Left colon (tissue), 2 donors: ENCODE results near the gene TTC3. TPM values are rescaled to one million over a fixed set of nuclear protein-coding genes. Genes with fewer than 3 reads are reported as not detected.
A peak's percentile ranks its signal among the peaks of the same experiment; 100 is the strongest.

ENCODE experiments used
- ATAC-seq: fragments of 200-7000 bp; cut with Tn5 transposase; one replicate; pipeline ENCODE4 v1.9.1; 2020; ENCODE audit warnings: mild to moderate bottlenecking, moderate library complexity
- DNase-seq, 2 donors: peaks; one replicate each; pipeline ENCODE4 v3.0.0-alpha.2; 2020
- intact Hi-C, 2 donors: fragments of 100-400 bp; cut with DNase I in 1 of 2; cut with micrococcal nuclease in 1 of 2; formaldehyde crosslinking; loops; one replicate each; pipeline versions ENCODE4 v1.11.2 to v1.14.0; 2022; cut with DNase I, micrococcal nuclease
- total RNA-seq, 2 donors: library from RNA; stranded (reverse); fragmentation: NEBNext Ultra II Directional; extraction: Animal tissue kit (Norgen Biotek cat#: 25700); gene quantifications; one replicate each; pipeline ENCODE4 v1.2.1, GENCODE V29; 2021
- donor health status: DM: no; HTN: no; CAD: no.
- donor health status: DM: yes; HTN: yes; CAD: no.

TTC3 gene
- total RNA-seq, 2 donors from 2014 or later: 99.8 to 106 TPM

DNA sequence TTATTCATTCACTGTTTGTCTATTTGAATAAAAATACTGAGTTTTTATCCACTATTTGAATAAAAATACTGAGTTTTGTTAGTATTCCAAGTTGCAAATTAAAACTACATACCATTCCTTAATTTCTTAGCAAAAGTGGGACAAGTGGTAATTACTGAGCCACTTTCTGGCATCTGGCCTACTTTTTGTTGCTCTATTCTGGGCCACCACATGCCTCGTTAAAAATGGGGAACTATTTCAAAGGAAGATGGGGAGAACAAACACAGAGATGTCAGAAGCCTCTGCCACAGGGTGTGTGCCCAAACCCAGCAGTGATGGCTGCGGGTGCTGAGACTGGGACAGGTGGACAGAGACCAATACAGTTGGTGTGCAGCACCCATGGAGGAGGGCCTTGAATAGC, 14.8 kb upstream of the TTC3 start:
- intact Hi-C loops: no loop called here
- no peak for DNase-seq
- ATAC-seq: no peak

DNA sequence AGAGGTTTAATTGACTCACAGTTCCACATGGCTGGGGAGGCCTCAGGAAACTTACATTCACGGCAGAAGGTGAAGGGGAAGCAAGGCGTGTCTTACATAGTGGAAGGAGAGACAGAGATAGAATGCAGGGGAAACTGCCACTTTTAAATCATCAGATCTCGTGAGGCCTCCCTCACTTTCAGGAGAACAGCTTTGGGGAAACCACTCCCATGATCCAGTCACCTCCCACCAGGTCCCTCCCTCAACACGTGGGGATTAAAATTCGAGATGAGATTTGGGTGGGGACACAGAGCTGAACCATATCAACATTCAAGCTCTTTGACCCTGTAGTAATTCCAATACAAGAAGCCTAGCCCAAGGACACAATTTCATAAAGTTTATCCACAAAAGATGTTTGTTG, 13.9 kb upstream of the TTC3 start:
- no peak for ATAC-seq
- no peak for DNase-seq
- intact Hi-C loops: no loop called here

DNA sequence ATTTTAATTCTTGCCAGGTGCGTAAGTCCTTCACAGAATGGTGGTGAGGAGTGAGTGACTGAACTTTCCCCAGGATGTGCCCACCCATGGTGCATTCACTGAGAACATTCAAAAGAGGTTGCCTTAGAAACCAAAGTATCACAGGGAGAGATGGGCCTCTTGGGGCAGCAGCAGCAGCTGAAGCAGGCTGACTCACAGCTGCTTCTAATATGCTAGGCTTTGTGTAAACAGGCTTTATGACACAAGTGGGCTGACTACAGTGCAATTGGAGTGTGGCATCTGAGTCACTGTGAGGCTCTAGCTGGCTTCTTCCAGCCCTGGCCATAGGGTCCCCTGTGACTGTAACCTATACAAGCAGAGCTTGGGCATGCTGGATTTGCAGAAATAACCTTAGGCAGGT, 12.8 kb upstream of the TTC3 start:
- peak; percentile 99 for ATAC-seq
- intact Hi-C loops: no loop called here
- peak; percentile 46 to 69 for DNase-seq

DNA sequence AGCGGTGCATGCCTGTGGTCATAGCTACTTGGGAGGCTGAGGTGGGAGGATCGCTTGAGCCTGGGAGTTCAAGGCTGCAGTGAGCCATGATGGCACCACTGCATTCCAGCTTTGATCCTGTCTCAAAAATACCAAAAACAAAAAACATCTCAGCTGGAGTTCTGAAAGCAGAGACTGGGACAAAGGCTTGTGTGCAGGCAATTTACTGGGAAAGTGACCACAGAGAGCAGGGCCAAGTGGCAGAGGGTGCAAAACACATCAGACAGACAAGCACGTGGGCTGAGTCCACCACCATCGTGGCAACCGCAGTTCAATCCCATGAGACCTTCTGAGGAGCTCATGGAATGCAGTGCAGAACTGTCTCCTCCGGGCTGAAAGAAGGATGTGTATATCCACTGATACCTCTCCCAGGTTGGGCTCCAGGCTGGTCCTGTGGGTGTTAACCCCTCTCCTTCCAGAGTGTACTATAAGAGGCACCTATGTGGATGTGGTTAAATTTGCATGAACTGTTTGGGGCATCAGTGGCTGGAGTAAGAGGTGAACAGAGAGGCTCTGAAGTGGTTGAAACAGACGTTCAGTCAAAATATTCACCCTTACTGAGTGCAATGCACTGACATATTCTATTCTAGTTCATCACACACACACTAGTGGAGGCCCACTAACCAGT, 11.0 kb upstream of the TTC3 start:
- intact Hi-C loops: no loop called here
- no peak for ATAC-seq
- DNase-seq: no peak

DNA sequence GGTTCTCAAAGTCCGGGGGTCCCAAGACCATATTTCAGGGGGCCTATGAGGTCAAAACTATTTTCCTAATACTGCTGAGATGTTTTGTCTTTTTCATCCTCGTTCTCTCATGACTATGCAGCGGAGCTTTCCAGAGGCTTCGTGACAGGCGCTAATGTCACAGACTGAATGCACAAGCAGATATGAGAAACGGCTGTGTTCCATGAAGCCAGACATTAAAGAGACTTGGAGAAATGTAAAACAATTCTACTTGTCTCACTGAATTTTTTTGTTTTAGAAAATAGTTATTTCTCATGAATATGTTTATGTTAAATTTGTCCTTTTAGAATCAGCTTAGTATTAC, 10.5 kb upstream of the TTC3 start:
- ATAC-seq: no peak
- intact Hi-C loops: no loop called here
- no peak for DNase-seq

DNA sequence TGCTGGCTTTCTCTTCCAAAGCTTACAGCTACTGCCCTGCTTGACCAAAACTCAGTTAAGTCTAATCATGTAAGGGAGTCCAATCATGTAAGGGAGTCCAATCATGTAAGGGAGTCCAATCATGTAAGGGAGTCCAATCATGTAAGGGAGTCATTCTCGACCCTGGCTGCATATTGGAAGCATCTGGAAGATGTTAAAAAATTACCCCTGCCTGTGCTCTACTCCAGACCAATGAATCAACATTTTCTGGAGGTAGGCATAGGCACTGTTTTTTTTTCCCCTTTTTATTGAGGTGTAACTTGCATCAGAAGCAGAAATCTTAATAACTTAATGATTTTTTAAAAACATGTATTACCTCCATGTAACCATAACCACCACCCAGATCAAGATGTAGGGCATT, 9.6 kb upstream of the TTC3 start:
- intact Hi-C loops: no loop called here
- ATAC-seq (no peak), DNase-seq (no peak)

DNA sequence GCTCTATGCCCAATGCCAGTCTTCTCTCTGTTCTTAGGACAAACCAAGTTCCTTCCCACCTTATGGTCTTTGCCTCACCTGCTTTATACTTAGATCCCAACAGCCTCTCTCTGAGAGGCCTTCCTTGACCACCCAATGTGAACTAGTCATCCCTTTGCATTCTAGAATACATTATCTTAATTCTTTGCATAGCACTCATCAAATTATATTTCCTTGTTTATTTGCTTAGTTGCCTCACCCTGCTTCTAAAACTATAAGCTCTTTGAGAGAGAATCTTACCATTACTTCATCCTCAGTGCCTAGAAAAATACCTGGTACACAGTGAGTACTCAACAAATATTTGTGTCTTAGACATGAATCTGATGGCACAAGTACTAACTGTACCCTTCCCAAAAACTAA, 8.2 kb upstream of the TTC3 start:
- intact Hi-C loops: no loop called here
- no peak for DNase-seq
- ATAC-seq: no peak

DNA sequence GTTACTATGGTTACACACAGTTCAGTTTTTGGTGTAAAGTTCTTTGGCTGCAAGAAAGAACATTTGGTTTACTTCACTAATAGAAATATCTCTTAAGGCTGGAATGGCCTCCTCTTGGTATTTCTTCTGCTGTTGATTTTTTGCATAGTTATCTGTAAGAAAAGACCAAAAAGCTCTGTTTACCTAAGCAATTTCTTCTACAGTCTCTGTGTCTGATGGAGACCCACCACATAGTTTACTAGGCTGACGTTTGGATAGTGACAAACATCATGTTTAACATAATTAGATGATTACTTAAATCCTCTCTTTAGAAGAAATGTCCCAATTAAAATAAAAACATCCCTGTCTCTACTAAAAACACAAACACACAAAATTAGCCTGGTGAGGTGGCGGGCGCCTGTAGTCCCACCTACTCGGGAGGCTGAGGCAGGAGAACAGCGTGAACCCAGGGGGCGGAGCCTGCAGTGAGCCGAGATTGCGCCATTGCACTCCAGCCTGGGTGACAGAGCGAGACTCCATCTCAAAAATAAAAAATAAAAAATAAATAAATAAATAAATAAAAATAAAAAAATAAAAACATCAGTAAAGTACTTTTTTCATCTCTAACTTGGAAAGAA, 7.4 kb upstream of the TTC3 start:
- intact Hi-C loops: no loop called here
- no peak for ATAC-seq
- no peak for DNase-seq

DNA sequence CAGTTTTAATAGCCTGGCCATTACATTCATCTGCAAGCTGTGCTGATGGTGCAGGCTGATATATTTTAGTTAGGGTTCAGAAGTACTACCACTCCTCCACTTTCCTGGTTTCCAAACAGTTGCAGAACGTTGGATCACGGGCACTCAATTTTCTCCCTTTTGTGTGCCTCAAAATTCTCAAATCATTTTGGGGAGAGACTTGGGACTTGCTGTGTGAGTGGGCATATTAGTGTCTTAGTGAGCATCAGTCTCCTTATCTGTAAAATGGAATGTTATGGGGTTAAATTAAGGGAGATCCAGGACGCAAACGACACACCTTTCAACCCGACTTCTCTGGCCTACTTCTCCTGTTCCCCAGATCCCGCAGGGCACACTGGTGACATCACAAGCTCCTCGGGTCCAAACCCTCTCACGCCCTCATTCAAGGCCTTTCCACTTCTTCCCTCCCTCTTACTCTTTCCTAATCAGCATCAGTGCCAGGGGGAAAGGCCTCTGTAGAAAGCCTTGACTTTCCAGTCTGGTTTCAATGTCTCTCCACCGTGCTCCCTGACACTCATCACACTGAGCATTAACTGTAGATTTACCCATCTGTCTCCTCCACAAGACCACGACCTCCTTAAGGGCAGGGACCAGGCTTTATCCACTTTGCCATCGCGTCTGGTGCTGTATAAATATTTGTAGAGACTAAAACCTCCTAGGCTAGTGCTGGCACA, 1.3 kb upstream of the TTC3 start:
- intact Hi-C loops: loop anchor here in 1 of 2 donors (10.0 kb wide), 1 partner anchor 87 kb away; no protein-coding TSS in a partner anchor
- peak; percentile 50 to 76 for DNase-seq
- peak; percentile 18 for ATAC-seq

DNA sequence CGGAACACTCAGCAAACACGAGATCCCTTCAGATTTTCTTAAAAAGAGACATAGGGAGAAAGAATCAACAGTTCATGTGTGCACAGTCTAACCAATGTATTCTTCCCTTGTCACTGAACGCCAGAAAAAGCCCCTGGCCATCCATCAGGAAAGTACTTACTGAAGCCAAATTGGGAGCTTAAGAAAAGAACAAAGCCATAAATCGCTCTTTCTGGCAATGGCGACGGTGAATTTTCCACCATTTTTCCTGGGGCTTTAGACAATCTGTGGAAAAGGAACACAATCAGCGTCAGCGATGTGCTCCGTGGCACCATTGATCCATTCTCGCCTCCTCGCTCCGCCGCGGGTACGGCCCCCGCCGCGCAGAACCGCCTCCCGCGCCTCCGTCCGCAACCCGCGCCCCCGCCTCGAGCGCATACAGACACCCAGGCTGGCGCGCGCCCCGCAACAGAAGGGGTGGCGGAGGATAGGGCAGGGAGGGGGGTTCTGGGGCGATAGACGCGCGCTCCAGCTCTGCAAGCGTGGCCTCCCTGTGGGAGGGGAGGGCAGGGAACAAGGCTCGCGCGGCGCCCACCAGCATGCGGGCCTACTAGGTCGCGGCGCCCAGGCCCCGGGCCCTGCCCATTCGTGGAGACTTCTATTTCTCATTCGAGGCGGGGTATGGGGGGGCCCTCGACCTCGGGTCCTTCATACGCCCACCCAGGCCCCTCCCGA, 623 bp upstream of the TTC3 start:
- intact Hi-C loops: loop anchor here in 1 of 2 donors (10.0 kb wide), 1 partner anchor 88 kb away; no protein-coding TSS in a partner anchor
- DNase-seq: peak in 1 of 2 donors; percentile 75

DNA sequence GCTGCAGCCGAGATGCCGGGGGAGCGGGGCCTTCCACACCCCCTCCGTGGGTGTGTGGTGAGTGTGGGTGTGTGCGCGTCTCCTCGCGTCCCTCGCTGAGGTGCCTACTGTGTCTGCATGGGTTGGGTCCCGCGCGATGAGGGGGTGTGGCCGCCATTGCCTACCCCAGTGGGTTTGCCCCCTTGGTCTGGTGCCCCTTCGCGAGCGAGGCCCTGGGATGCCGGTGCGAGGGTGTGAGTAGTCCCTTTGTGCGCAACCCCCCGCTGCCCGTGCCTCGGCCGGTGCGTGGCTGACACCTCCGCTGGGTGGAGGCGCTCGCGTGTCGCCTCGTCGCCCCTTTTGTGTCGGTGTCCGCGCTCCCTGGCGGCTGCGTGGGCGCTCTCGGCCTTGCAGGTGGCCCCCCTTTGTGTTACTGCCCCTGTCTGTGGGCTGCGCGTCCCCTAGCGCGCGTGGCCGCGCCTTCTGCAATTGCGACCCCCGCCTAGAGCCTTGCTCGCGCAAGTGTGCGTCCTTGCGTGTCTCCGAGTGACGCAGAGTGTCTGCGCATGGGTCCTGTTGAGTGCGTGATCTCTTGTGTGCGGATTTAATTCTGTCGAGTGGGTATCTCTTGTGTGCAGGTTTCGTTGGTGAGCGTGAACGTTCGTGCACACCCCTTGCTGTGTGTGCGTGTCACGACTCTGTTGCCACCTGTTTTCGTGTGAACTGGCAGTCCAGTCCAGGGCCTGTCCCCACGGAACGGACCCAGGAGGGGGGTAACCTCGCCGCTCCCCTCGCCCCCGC, 553 bp downstream of the TTC3 start:
- intact Hi-C loops: loop anchor here in 1 of 2 donors (10.0 kb wide), 1 partner anchor 89 kb away; no protein-coding TSS in a partner anchor
- ATAC-seq: peak; percentile 47
- peak; percentile 60 to 77 for DNase-seq

More for the DNA sequence above, 623 bp upstream of the TTC3 start:
- peak; percentile 52 for ATAC-seq

DNA sequence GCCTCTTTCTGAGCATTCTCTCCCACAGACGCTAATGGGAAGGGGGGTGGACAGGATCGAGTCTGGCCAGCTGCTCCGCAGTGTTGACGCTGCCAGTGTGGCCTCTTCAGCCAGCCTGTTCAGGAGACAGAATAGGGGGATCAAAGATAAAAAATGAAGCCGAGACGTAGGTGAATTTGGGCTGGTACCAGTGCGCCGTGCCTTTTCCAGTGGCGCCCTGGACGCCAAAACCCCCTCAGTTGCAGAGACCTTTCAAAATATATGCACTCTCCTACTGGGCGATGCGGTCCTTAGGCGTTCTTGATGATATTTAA, 1.1 kb downstream of the TTC3 start:
- ATAC-seq (peak; percentile 6), DNase-seq (no peak)
- intact Hi-C loops: loop anchor here in 1 of 2 donors (10.0 kb wide), 1 partner anchor 89 kb away; no protein-coding TSS in a partner anchor

DNA sequence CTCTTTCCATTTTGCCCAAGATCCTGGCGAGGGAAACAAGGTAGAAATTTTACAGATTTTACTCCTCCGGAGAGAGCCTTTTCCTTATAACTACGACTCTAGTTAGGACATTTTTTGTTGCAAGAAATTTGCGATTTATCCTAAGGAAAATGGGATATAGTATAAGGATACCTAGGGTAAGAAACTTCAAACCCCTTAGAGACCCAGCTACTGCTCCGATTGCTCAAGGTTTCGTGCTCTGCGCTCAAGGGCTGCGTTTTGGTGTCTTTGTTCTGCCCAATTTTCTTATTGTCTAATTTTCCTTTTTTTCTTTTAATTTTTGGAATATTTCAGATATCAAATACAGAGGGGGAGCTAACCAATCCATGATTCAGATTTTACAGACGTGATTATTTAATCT, 1.5 kb downstream of the TTC3 start:
- ATAC-seq: no peak
- intact Hi-C loops: loop anchor here in 1 of 2 donors (10.0 kb wide), 1 partner anchor 90 kb away; no protein-coding TSS in a partner anchor

DNA sequence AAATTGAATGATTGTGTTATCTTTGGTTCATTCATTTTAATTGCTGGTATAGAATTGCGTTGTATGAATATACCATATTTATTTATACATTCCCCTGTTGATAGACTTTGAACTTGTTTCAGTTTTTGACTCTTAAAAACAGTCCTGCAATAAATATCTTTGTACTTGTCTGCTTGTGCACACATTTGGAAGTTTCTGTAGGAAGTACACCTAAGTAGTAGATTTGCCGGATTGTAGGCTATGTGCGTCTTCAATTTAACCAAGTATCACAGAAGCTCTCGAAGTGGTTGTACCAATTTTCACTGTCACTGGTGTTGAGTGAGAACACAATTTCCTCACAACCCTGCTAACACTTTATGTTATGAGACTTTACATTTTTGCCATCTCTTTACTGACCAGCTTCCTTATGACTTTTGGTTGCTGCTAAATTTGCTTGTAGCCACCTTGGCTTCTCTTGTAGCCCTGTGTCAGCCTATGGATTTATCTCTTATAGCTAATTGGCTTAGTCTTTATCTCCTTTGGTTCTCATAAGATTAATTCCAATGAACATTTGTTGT, 2.2 kb downstream of the TTC3 start:
- ATAC-seq: no peak
- intact Hi-C loops: loop anchor here in 1 of 2 donors (10.0 kb wide), 1 partner anchor 90 kb away; no protein-coding TSS in a partner anchor
- DNase-seq: no peak

More for the DNA sequence above, 1.5 kb downstream of the TTC3 start:
- no peak for DNase-seq

DNA sequence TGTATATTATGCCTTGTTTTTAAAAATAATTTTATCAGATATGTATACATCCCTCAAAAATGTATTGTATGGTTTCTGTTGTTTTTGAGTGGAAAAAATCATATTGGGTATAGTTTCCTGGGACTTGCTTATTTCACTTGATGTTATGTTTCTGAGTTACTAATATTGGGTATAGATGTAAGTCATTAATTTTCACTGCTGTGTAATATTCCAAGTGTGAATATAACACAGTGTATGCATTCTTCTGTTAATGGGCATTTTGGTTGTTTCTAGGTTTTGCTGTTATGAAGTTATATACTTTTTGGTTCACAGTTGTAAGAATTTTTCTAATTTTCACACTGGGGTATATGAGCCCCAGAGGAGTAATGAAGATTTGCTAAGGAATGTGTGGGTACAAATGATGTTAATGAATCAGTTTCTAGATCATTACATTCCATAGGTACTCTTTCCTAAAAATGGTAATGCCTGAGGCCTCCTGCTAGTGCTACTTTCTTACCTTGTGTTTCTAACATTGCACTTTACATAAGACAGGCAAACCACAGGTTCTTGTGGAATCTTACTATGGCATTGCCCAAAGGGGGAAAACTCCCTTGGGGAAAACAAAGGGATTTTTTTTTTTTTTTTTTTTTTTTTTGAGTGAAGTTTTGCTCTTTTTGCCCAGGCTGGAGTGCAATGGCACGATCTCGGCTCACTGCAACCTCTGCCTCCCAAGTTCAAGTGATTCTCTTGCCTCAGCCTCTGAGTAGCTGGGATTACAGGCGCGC, 3.2 kb downstream of the TTC3 start:
- DNase-seq (no peak), ATAC-seq (no peak)
- intact Hi-C loops: loop anchor here in 1 of 2 donors (10.0 kb wide), 1 partner anchor 91 kb away; no protein-coding TSS in a partner anchor

DNA sequence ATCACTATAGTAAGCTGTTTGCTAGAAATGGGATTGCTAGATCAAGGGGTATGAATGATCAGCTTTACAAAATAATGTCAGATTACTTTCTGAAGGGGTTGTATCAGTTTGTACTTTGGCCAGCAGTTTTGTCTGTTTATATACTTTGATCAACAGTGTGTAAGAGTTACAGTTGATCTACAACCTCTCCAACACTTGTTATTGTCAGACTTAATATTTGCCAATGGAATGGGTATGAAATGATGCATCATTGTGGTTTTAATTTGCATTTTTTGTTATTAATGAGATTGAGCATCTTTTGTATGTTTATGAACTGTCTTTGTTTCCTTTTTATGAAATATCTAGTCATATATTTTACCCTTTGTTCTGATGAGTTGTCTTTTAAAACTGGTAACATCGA, 4.3 kb downstream of the TTC3 start:
- intact Hi-C loops: loop anchor here in 1 of 2 donors (10.0 kb wide), 1 partner anchor 93 kb away; no protein-coding TSS in a partner anchor
- ATAC-seq: no peak

DNA sequence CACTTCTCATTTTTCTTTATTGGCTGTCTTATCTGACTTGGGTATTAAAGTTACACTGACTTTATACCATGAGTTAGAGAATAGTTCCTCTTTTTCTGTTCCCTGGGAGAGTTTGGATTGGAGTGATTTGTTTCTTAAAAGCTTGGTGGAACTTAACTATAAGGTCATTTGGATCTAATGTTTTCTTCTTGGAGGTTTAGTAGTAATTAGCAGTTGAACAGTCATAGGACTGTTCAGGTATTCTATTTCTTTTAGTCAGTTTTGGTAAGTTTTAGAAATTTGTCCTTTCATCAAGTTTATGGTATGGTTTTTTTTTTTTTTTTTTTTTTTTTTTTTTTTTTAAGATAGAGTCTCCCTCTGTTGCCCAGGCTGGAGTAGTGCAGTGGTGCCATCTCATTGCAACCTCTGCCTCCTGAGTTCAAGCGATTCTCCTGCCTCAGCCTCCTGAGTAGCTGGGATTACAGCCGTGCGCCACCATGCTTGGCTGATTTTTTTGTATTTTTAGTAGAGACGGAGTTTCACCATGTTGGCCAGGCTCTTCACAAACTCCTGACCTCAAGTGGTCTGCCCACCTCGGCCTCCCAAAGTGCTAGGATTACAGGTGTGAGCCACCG, 6.3 kb downstream of the TTC3 start:
- intact Hi-C loops: loop anchor here in 1 of 2 donors (10.0 kb wide), 1 partner anchor 95 kb away; no protein-coding TSS in a partner anchor
- no peak for DNase-seq

More for the DNA sequence above, 4.3 kb downstream of the TTC3 start:
- DNase-seq: no peak

More for the DNA sequence above, 6.3 kb downstream of the TTC3 start:
- ATAC-seq: peak; percentile 63
